Measurements from ENCODE around the gene EBF3.

The EBF3 gene

DNA sequence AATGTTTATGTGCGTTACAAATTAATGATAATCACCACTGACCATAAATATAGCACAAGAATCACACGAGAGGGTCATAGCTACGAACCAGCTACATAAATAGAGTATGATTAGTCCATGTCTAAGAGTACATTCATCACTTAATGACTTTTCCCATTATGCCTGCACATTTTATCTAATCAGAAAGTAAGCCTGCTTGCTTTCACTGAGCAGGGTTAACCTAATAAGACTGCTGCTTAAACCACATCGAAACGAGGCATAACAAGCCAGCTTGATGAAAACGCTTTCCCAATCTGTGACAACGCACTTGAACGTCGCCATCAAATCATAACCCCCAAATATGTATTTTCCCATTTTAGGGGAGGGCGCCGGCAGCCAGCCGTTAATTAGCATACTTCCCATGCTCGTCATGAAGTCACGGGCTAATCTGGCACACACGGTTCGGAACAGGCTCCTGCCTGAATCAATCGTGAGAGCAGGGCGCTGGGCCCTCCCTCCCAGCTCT, 71.5 kb downstream of the EBF3 start:
- Histone ChIP-seq H3K4me3 (IDR thresholded peaks at IDR 0.05; ENCODE audit: insufficient read depth, low read depth, low read length) (no peak overlapping the region), H3K4me1 (ENCODE audit: low read depth, poor library complexity, severe bottlenecking) (no peaks in the 10 kb centered on the region), H2AFZ (ENCODE audit: low read depth) (no peak overlapping the region), H3K27ac (no peak overlapping the region), H3K36me3 (ENCODE audit: insufficient read depth) (no peaks in the 10 kb centered on the region), H3K4me2 (no peak overlapping the region), H3K79me2 (ENCODE audit: insufficient read depth, low read depth) (no peaks in the 10 kb centered on the region), H3K27me3 (ENCODE audit: insufficient read depth, low read depth) (no peaks in the 10 kb centered on the region), H3K9ac (no peak overlapping the region), H4K20me1 (ENCODE audit: insufficient read depth) (no peaks in the 10 kb centered on the region)
- TF ChIP-seq, protein P1, sequence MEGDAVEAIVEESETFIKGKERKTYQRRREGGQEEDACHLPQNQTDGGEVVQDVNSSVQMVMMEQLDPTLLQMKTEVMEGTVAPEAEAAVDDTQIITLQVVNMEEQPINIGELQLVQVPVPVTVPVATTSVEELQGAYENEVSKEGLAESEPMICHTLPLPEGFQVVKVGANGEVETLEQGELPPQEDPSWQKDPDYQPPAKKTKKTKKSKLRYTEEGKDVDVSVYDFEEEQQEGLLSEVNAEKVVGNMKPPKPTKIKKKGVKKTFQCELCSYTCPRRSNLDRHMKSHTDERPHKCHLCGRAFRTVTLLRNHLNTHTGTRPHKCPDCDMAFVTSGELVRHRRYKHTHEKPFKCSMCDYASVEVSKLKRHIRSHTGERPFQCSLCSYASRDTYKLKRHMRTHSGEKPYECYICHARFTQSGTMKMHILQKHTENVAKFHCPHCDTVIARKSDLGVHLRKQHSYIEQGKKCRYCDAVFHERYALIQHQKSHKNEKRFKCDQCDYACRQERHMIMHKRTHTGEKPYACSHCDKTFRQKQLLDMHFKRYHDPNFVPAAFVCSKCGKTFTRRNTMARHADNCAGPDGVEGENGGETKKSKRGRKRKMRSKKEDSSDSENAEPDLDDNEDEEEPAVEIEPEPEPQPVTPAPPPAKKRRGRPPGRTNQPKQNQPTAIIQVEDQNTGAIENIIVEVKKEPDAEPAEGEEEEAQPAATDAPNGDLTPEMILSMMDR (conservative IDR thresholded peaks at IDR 0.05; ENCODE audit: low read depth, low read length): no peak

DNA sequence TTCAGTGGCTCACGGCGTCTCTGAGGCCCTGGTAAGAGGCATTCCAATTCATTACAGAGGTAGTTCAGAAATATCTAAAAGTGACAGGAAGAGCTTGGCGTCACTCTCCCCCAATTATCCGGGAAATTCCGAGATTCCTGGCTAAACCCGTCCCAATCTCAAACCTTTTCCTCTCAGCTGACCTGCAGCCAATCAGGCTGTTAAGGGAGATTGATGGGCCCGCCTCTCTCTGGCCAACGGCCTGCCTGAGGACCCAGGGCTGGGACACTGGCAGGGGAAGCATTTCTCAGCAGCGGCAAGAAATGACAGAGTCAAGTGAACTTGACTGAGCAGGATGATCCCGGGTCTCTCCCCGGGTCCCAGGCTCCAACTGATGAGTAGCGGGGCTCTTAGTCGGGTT, 72.3 kb downstream of the EBF3 start:
- Histone ChIP-seq H3K27ac (no peak overlapping the region), H2AFZ (ENCODE audit: low read depth) (no peak overlapping the region), H3K27me3 (ENCODE audit: insufficient read depth, low read depth) (no peaks in the 10 kb centered on the region), H3K4me1 (ENCODE audit: low read depth, poor library complexity, severe bottlenecking) (no peaks in the 10 kb centered on the region), H3K9ac (no peak overlapping the region), H3K79me2 (ENCODE audit: insufficient read depth, low read depth) (no peaks in the 10 kb centered on the region), H3K4me2 (no peak overlapping the region), H4K20me1 (ENCODE audit: insufficient read depth) (no peaks in the 10 kb centered on the region), H3K4me3 (IDR thresholded peaks at IDR 0.05; ENCODE audit: insufficient read depth, low read depth, low read length) (no peak overlapping the region), H3K36me3 (ENCODE audit: insufficient read depth) (no peaks in the 10 kb centered on the region)
- TF ChIP-seq, protein P1 (conservative IDR thresholded peaks at IDR 0.05; ENCODE audit: low read depth, low read length): no peak

DNA sequence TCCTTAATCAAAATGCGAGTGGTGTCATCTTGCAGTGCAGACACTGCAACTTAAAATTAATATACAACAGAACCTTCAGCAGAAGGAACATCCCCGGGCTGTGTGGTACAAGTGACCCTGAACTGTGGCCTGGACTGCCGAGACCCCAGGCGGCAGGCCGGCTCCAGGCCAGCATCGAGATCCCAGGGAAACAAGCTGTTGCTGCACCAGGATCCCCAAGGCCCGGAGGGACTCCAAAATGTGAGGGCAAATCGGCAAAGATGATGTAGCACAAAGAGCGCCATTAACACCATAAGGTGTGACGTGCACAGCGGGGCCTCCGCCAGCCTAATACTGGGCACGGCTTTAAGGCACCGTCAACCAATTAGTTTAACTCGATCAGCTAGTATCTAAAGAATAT, 73.9 kb downstream of the EBF3 start:
- Histone ChIP-seq H3K36me3 (ENCODE audit: insufficient read depth) (no peaks in the 10 kb centered on the region), H3K9ac (no peak overlapping the region), H3K4me1 (ENCODE audit: low read depth, poor library complexity, severe bottlenecking) (no peaks in the 10 kb centered on the region), H3K27me3 (ENCODE audit: insufficient read depth, low read depth) (no peaks in the 10 kb centered on the region), H4K20me1 (ENCODE audit: insufficient read depth) (no peaks in the 10 kb centered on the region), H3K27ac (no peak overlapping the region), H2AFZ (ENCODE audit: low read depth) (no peak overlapping the region), H3K4me2 (no peak overlapping the region), H3K79me2 (ENCODE audit: insufficient read depth, low read depth) (no peaks in the 10 kb centered on the region), H3K4me3 (IDR thresholded peaks at IDR 0.05; ENCODE audit: insufficient read depth, low read depth, low read length) (no peak overlapping the region)
- TF ChIP-seq, protein P1 (conservative IDR thresholded peaks at IDR 0.05; ENCODE audit: low read depth, low read length): no peak

DNA sequence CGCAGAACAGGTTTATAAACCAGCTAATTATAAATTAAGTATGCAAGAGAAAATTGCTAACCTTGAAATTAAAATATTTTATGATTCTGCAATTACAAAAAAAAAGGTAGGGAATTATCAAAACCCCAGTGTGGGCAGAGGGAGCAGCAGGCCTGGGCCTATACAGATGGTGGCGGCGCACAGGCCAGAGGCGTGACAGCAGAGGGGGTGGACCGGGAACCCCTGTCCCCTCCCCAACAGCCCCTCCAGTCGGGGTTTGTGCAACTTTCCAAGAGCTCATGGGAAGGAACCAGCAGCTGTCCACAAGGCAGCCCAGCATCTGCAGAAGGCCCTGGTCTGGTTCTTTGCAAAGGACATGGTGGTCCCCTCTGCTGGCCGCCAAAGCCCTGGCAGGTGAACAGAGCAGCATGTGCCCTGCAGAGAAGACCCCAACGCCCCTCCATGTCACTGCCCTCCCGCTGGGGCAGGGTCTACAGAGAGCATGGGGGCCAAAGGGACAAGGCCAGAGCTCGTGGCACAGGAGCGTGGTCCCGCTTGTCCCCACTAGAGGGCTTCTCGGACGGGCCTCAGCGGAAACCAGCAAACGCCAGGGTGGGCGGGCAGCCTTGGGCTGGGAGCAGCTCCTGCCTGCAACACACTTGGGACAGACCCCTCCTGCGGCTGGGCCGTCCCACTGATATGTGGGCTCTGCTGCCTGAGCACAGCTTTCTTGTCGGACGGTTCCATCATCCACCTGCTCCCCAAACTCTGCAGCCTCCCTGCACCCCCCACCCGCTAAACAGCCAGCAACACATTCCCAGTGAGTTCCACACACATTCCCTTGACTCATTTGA, 75.1 kb downstream of the EBF3 start:
- H3K4me1 ChIP-seq (ENCODE audit: low read depth, poor library complexity, severe bottlenecking): no peaks in the 10 kb centered on the region
- no peaks in the 10 kb centered on the region for H3K27me3 ChIP-seq (ENCODE audit: insufficient read depth, low read depth)
- no peaks in the 10 kb centered on the region for H4K20me1 ChIP-seq (ENCODE audit: insufficient read depth)
- H3K4me2 ChIP-seq: no peak overlapping the region
- no peaks in the 10 kb centered on the region for H3K36me3 ChIP-seq (ENCODE audit: insufficient read depth)
- TF ChIP-seq, protein P1 (conservative IDR thresholded peaks at IDR 0.05; ENCODE audit: low read depth, low read length): peak; percentile 33; the same call in 1 of the 2 replicates
- no peak overlapping the region for H2AFZ ChIP-seq (ENCODE audit: low read depth)
- H3K4me3 ChIP-seq (IDR thresholded peaks at IDR 0.05; ENCODE audit: insufficient read depth, low read depth, low read length): no peak overlapping the region
- no peaks in the 10 kb centered on the region for H3K79me2 ChIP-seq (ENCODE audit: insufficient read depth, low read depth)
- H3K27ac ChIP-seq: no peak overlapping the region
- H3K9ac ChIP-seq: no peak overlapping the region

Measured in KMS-11 (cell line).